OCI-LY3 (cell line): Measurements from ENCODE around the gene CDKL2.

ENCODE experiments used
- CTCF ChIP-seq: fragments of 200-600, 300-600 bp; sonication (generic); IDR thresholded peaks from 2 replicates; pipeline ENCODE4 v1.5.1; 2014; ENCODE audit warnings: antibody characterized with exemption, low read length, low read depth
- EZH2phosphoT487 ChIP-seq: fragments of 200-600 bp; shearing (Covaris generic); IDR thresholded peaks from 2 replicates; pipeline ENCODE4 v1.6.1; 2018; ENCODE audit warnings: antibody characterized with exemption, mixed run types, low read depth

- TF ChIP-seq CTCF = no peak
- TF ChIP-seq EZH2phosphoT487 = no peak
Measured at GRCh38 chr4:75596061-75596460, 34.3 kb downstream of the CDKL2 start.
